ENCODE data around the gene LATS1.

Gene LATS1

GRCh38 chr6:149648148-149649145, 69.5 kb downstream of the LATS1 start, which contains the start of gene KATNA1:
TSS of gene KATNA1 (minus strand) at chr6:149648714. CDS start at chr6:149638547, 10,167 bp downstream.
- H4K8ac ChIP-seq (ENCODE audit: low read length) = no peak within 1 kb of the TSS
- H2BK15ac ChIP-seq (ENCODE audit: low read depth, poor library complexity, severe bottlenecking) = peak within 1 kb of the TSS; percentile 84
- peak within 1 kb of the TSS; percentile 72 to 82 for H3K18ac ChIP-seq (ENCODE audit: low read depth in 1 of 2, low read length in 2 of 2)
- H3K14ac ChIP-seq (ENCODE audit: low read length in 2 of 2) = peak within 1 kb of the TSS in 1 of 2 experiments; percentile 26
- peak within 1 kb of the TSS; percentile 19 for H3K27ac ChIP-seq (ENCODE audit: low read length, poor library complexity, severe bottlenecking)
- H4K91ac ChIP-seq (ENCODE audit: low read length) = peak within 1 kb of the TSS; percentile 30
- peak within 1 kb of the TSS; percentile 69 for H2AFZ ChIP-seq (ENCODE audit: low read depth, low read length)
- H3K4me2 ChIP-seq (ENCODE audit: low read length, poor library complexity, severe bottlenecking) = peak within 1 kb of the TSS; percentile 96
- H3K4ac ChIP-seq (ENCODE audit: low read depth in 1 of 2, low read length in 2 of 2) = peak within 1 kb of the TSS in 1 of 2 experiments; percentile 40
- no peak within 1 kb of the TSS for H2BK120ac ChIP-seq (ENCODE audit: low read depth, low read length)
- peak within 1 kb of the TSS in 1 of 2 experiments; percentile 32 for H2BK12ac ChIP-seq (ENCODE audit: low read length in 2 of 2)
- 0% methylated on average over 39 of the region's 69 CpGs for WGBS
- peak within 1 kb of the TSS; percentile 95 for H3K9ac ChIP-seq (ENCODE audit: low read length)
- H2AK5ac ChIP-seq (ENCODE audit: low read length, severe bottlenecking) = no peak within 1 kb of the TSS
- no peaks in the 10 kb centered on the region for H3K9me3 ChIP-seq (ENCODE audit: control insufficient read depth, low read length)
- H2BK5ac ChIP-seq (ENCODE audit: low read depth, low read length, poor library complexity, severe bottlenecking) = no peak within 1 kb of the TSS
- peak within 1 kb of the TSS; percentile 95 to 98 for H3K4me3 ChIP-seq (ENCODE audit: insufficient read depth in 1 of 2, low read depth in 1 of 2, low read length in 2 of 2)
- H3K27me3 ChIP-seq (ENCODE audit: control insufficient read depth in 1 of 2, insufficient read depth in 1 of 2, low read length in 2 of 2) = no peaks in the 10 kb centered on the region
- H3K36me3 ChIP-seq (ENCODE audit: control insufficient read depth in 1 of 2, insufficient read depth in 2 of 2, low read depth in 1 of 2, low read length in 2 of 2) = no peaks in the 10 kb centered on the region
- H3K79me1 ChIP-seq (replicated peaks; ENCODE audit: low read length, poor library complexity, severe bottlenecking) = peaks cover 3% of the 10 kb centered on the region
- H3K23ac ChIP-seq (ENCODE audit: low read length in 2 of 2) = peak within 1 kb of the TSS in 1 of 2 experiments; percentile 10
- DNase-seq = peak; percentile 73
- H3K4me1 ChIP-seq (ENCODE audit: control insufficient read depth, insufficient read depth, low read depth, low read length) = no peaks in the 10 kb centered on the region

GRCh38 chr6:149646599-149646998, 71.3 kb downstream of the LATS1 start:
- H3K23ac ChIP-seq (ENCODE audit: low read length in 2 of 2) = no peak overlapping the region
- DNase-seq = no peak
- H2BK5ac ChIP-seq (ENCODE audit: low read depth, low read length, poor library complexity, severe bottlenecking) = no peak overlapping the region
- H3K9me3 ChIP-seq (ENCODE audit: control insufficient read depth, low read length) = no peaks in the 10 kb centered on the region
- no peak overlapping the region for H2BK15ac ChIP-seq (ENCODE audit: low read depth, poor library complexity, severe bottlenecking)
- no peak overlapping the region for H2BK12ac ChIP-seq (ENCODE audit: low read length in 2 of 2)
- no peak overlapping the region for H2AFZ ChIP-seq (ENCODE audit: low read depth, low read length)
- H3K9ac ChIP-seq (ENCODE audit: low read length) = peak overlapping the region; percentile 95
- H2BK120ac ChIP-seq (ENCODE audit: low read depth, low read length) = no peak overlapping the region
- H3K27ac ChIP-seq (ENCODE audit: low read length, poor library complexity, severe bottlenecking) = no peak overlapping the region
- H3K14ac ChIP-seq (ENCODE audit: low read length in 2 of 2) = no peak overlapping the region
- no peak overlapping the region for H2AK5ac ChIP-seq (ENCODE audit: low read length, severe bottlenecking)
- peaks cover 6% of the 10 kb centered on the region for H3K79me1 ChIP-seq (replicated peaks; ENCODE audit: low read length, poor library complexity, severe bottlenecking)
- no peak overlapping the region for H4K8ac ChIP-seq (ENCODE audit: low read length)
- no peaks in the 10 kb centered on the region for H3K27me3 ChIP-seq (ENCODE audit: control insufficient read depth in 1 of 2, insufficient read depth in 1 of 2, low read length in 2 of 2)
- no peak overlapping the region for H4K91ac ChIP-seq (ENCODE audit: low read length)
- 100% methylated on average over 1 of the region's 3 CpGs for WGBS
- H3K4me1 ChIP-seq (ENCODE audit: control insufficient read depth, insufficient read depth, low read depth, low read length) = no peaks in the 10 kb centered on the region
- H3K4ac ChIP-seq (ENCODE audit: low read depth in 1 of 2, low read length in 2 of 2) = no peak overlapping the region
- H3K4me3 ChIP-seq (ENCODE audit: insufficient read depth in 1 of 2, low read depth in 1 of 2, low read length in 2 of 2) = peak overlapping the region in 1 of 2 experiments; percentile 98
- H3K18ac ChIP-seq (ENCODE audit: low read depth in 1 of 2, low read length in 2 of 2) = no peak overlapping the region
- no peaks in the 10 kb centered on the region for H3K36me3 ChIP-seq (ENCODE audit: control insufficient read depth in 1 of 2, insufficient read depth in 2 of 2, low read depth in 1 of 2, low read length in 2 of 2)
- no peak overlapping the region for H3K4me2 ChIP-seq (ENCODE audit: low read length, poor library complexity, severe bottlenecking)

- Histone ChIP-seq H2BK120ac (ENCODE audit: low read depth, low read length) (no peak overlapping the region), H3K9me3 (ENCODE audit: control insufficient read depth, low read length) (no peaks in the 10 kb centered on the region), H3K36me3 (ENCODE audit: control insufficient read depth in 1 of 2, insufficient read depth in 2 of 2, low read depth in 1 of 2, low read length in 2 of 2) (peaks cover 0 to 4% of the 10 kb centered on the region in 2 experiments), H3K4ac (ENCODE audit: low read depth in 1 of 2, low read length in 2 of 2) (peak overlapping the region in 1 of 2 experiments; percentile 4), H2BK12ac (ENCODE audit: low read length in 2 of 2) (no peak overlapping the region), H4K8ac (ENCODE audit: low read length) (no peak overlapping the region), H4K91ac (ENCODE audit: low read length) (no peak overlapping the region), H3K4me1 (ENCODE audit: control insufficient read depth, insufficient read depth, low read depth, low read length) (no peaks in the 10 kb centered on the region), H2AK5ac (ENCODE audit: low read length, severe bottlenecking) (no peak overlapping the region), H3K9ac (ENCODE audit: low read length) (peak overlapping the region; percentile 59), H3K23ac (ENCODE audit: low read length in 2 of 2) (no peak overlapping the region), H3K4me3 (ENCODE audit: insufficient read depth in 1 of 2, low read depth in 1 of 2, low read length in 2 of 2) (no peak overlapping the region), H3K79me1 (replicated peaks; ENCODE audit: low read length, poor library complexity, severe bottlenecking) (peaks cover 10% of the 10 kb centered on the region), H2BK5ac (ENCODE audit: low read depth, low read length, poor library complexity, severe bottlenecking) (no peak overlapping the region), H2BK15ac (ENCODE audit: low read depth, poor library complexity, severe bottlenecking) (no peak overlapping the region), H3K27ac (ENCODE audit: low read length, poor library complexity, severe bottlenecking) (no peak overlapping the region), H3K18ac (ENCODE audit: low read depth in 1 of 2, low read length in 2 of 2) (no peak overlapping the region), H3K4me2 (ENCODE audit: low read length, poor library complexity, severe bottlenecking) (no peak overlapping the region), H3K27me3 (ENCODE audit: control insufficient read depth in 1 of 2, insufficient read depth in 1 of 2, low read length in 2 of 2) (no peaks in the 10 kb centered on the region), H3K14ac (ENCODE audit: low read length in 2 of 2) (no peak overlapping the region), H2AFZ (ENCODE audit: low read depth, low read length) (no peak overlapping the region)
- WGBS = 100% methylated on average over 1 of the region's 1 CpG
- DNase-seq = no peak
Observed at GRCh38 chr6:149642829-149643580, 74.9 kb downstream of the LATS1 start.

- Histone ChIP-seq H2AK5ac (ENCODE audit: low read length, severe bottlenecking) (no peak overlapping the region), H3K4me2 (ENCODE audit: low read length, poor library complexity, severe bottlenecking) (no peak overlapping the region), H4K8ac (ENCODE audit: low read length) (no peak overlapping the region), H2BK12ac (ENCODE audit: low read length in 2 of 2) (no peak overlapping the region), H3K9me3 (ENCODE audit: control insufficient read depth, low read length) (no peaks in the 10 kb centered on the region), H3K27me3 (ENCODE audit: control insufficient read depth in 1 of 2, insufficient read depth in 1 of 2, low read length in 2 of 2) (no peaks in the 10 kb centered on the region), H3K9ac (ENCODE audit: low read length) (no peak overlapping the region), H3K4me3 (ENCODE audit: insufficient read depth in 1 of 2, low read depth in 1 of 2, low read length in 2 of 2) (no peak overlapping the region), H3K27ac (ENCODE audit: low read length, poor library complexity, severe bottlenecking) (no peak overlapping the region), H3K79me1 (replicated peaks; ENCODE audit: low read length, poor library complexity, severe bottlenecking) (peaks cover 16% of the 10 kb centered on the region), H3K36me3 (ENCODE audit: control insufficient read depth in 1 of 2, insufficient read depth in 2 of 2, low read depth in 1 of 2, low read length in 2 of 2) (peaks cover 7 to 29% of the 10 kb centered on the region in 2 experiments), H2AFZ (ENCODE audit: low read depth, low read length) (no peak overlapping the region), H2BK5ac (ENCODE audit: low read depth, low read length, poor library complexity, severe bottlenecking) (no peak overlapping the region), H3K18ac (ENCODE audit: low read depth in 1 of 2, low read length in 2 of 2) (no peak overlapping the region), H3K14ac (ENCODE audit: low read length in 2 of 2) (no peak overlapping the region), H3K4ac (ENCODE audit: low read depth in 1 of 2, low read length in 2 of 2) (no peak overlapping the region), H2BK15ac (ENCODE audit: low read depth, poor library complexity, severe bottlenecking) (no peak overlapping the region), H3K4me1 (ENCODE audit: control insufficient read depth, insufficient read depth, low read depth, low read length) (no peaks in the 10 kb centered on the region), H4K91ac (ENCODE audit: low read length) (no peak overlapping the region), H2BK120ac (ENCODE audit: low read depth, low read length) (no peak overlapping the region), H3K23ac (ENCODE audit: low read length in 2 of 2) (no peak overlapping the region)
- 69% methylated on average over 2 of the region's 2 CpGs for WGBS
- peak; percentile 37 for DNase-seq
Observed at GRCh38 chr6:149636124-149636523, 81.8 kb downstream of the LATS1 start.
